ENCODE measurements around the gene STRN3.

Gene STRN3

GRCh38 chr14:30882431-30882830 is 143.7 kb downstream of the STRN3 start:
- CTCF ChIA-PET, result interaction anchor here (1.0 to 2.6 kb wide), 2 partner anchors 10 to 15 kb away, joined by 3 to 5 read pairs; no protein-coding TSS in a partner anchor
- no peak for DNase-seq (ENCODE audit: extremely low spot score)
- TF ChIP-seq CTCF (IDR thresholded peaks at IDR 0.05; ENCODE audit: control extremely low read depth, extremely low read depth, low read depth, missing control alignments), result no peak
- POLR2A ChIA-PET, result no interaction called here

GRCh38 chr14:30876692-30877091 is 149.5 kb downstream of the STRN3 start:
- DNase-seq (ENCODE audit: extremely low spot score), result no peak
- ChIA-PET POLR2A (no interaction called here), CTCF (interaction anchor here (3.1 to 3.4 kb wide), 2 partner anchors 19 to 28 kb away, joined by 10 to 11 read pairs; no protein-coding TSS in a partner anchor)
- TF ChIP-seq CTCF (IDR thresholded peaks at IDR 0.05; ENCODE audit: control extremely low read depth, extremely low read depth, low read depth, missing control alignments), result no peak

GRCh38 chr14:30875788-30876053 is 150.5 kb downstream of the STRN3 start:
- POLR2A ChIA-PET, result no interaction called here
- CTCF ChIA-PET, result interaction anchor here (1.7 to 3.4 kb wide), 2 partner anchors 25 to 29 kb away, joined by 4 to 10 read pairs; no protein-coding TSS in a partner anchor
- no peak for TF ChIP-seq CTCF (IDR thresholded peaks at IDR 0.05; ENCODE audit: control extremely low read depth, extremely low read depth, low read depth, missing control alignments)
- DNase-seq (ENCODE audit: extremely low spot score), result no peak

GRCh38 chr14:30874999-30875787 is 151.0 kb downstream of the STRN3 start:
- POLR2A ChIA-PET, result no interaction called here
- CTCF ChIA-PET, result interaction anchor here (1.7 to 3.4 kb wide), 5 partner anchors 11 to 29 kb away, joined by 4 to 19 read pairs (median 11); no protein-coding TSS in a partner anchor
- peak; percentile 46 for DNase-seq (ENCODE audit: extremely low spot score)
- no peak for TF ChIP-seq CTCF (IDR thresholded peaks at IDR 0.05; ENCODE audit: control extremely low read depth, extremely low read depth, low read depth, missing control alignments)

- peak; percentile 51 for TF ChIP-seq CTCF (IDR thresholded peaks at IDR 0.05; ENCODE audit: control extremely low read depth, extremely low read depth, low read depth, missing control alignments)
- peak; percentile 86 for DNase-seq (ENCODE audit: extremely low spot score)
- ChIA-PET CTCF (interaction anchor here (0.9 to 3.4 kb wide), 13 partner anchors 9 to 575 kb away, joined by 3 to 19 read pairs (median 6); partner anchors contain the start of gene SCFD1), POLR2A (no interaction called here)
Observed at GRCh38 chr14:30874120-30874998, 151.8 kb downstream of the STRN3 start, which contains the start of gene COCH. Gene COCH (plus strand): TSS chr14:30874559. CDS start chr14:30874939, 380 bp downstream.

Data from GM10248 (cell line).